HG03457 (cell line): ENCODE data around the gene RTN4R.

Experiments
- ATAC-seq: cut with Tn5 transposase; IDR thresholded peaks from one replicate; pipeline ENCODE4 v1.9.1; 2021; ENCODE audit warnings: moderate number of reproducible peaks; ENCODE audit not compliant: unreplicated experiment

RTN4R gene

GRCh38 chr22:20231514-20232236, 36.4 kb downstream of the RTN4R start:
- no peak for ATAC-seq

GRCh38 chr22:20230777-20231420, 37.2 kb downstream of the RTN4R start:
- no peak for ATAC-seq

GRCh38 chr22:20229916-20230775, 38.0 kb downstream of the RTN4R start:
- ATAC-seq: no peak

GRCh38 chr22:20228939-20229272, 39.2 kb downstream of the RTN4R start:
- no peak for ATAC-seq

GRCh38 chr22:20228055-20228938, 39.8 kb downstream of the RTN4R start:
- ATAC-seq: no peak

- ATAC-seq: no peak
Measured at GRCh38 chr22:20227363-20227762, 40.8 kb downstream of the RTN4R start.

GRCh38 chr22:20226760-20227350, 41.3 kb downstream of the RTN4R start:
- no peak for ATAC-seq

- no peak for ATAC-seq
Measured at GRCh38 chr22:20226077-20226716, 41.9 kb downstream of the RTN4R start.

- no peak for ATAC-seq
Measured at GRCh38 chr22:20225693-20225966, 42.5 kb downstream of the RTN4R start.

GRCh38 chr22:20224917-20225692, 43.0 kb downstream of the RTN4R start:
- ATAC-seq: no peak

- ATAC-seq: no peak
Measured at GRCh38 chr22:20224256-20224626, 43.9 kb downstream of the RTN4R start.

GRCh38 chr22:20223421-20224255, 44.5 kb downstream of the RTN4R start:
- ATAC-seq: no peak

- no peak for ATAC-seq
Measured at GRCh38 chr22:20222764-20223420, 45.2 kb downstream of the RTN4R start.

GRCh38 chr22:20221421-20222340, 46.4 kb downstream of the RTN4R start:
- ATAC-seq: no peak

GRCh38 chr22:20220629-20221026, 47.5 kb downstream of the RTN4R start:
- ATAC-seq: no peak

- ATAC-seq: no peak
Measured at GRCh38 chr22:20219667-20220628, 48.2 kb downstream of the RTN4R start.
